ENCODE data around the gene SKAP2.

DNA sequence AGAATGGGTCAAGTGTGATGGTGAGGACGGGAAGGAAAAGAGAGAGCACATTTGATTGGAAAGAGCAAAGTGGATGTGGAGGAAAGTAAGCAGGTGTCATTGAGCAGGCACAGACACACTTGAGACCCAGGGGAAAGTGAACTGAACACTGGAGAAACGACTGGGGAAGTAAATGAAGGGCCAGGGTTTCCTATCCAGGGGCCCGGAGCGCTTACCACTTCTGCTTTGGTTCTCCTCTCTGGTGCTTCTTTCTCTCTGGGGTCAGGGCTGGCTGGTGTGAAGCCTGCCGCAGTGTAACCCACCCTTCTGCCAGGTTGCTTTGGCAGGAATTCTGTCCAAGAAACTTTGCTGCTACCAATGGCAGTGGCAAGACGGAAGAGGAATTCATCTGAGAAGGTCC, 219.3 kb downstream of the SKAP2 start:
- no peak for TF ChIP-seq POLR2A (IDR thresholded peaks at IDR 0.05; ENCODE audit: low read length)
- no peak for TF ChIP-seq GATA1 (IDR thresholded peaks at IDR 0.05; ENCODE audit: low read depth, low read length)

All from erythroblast (primary cell).